Ascending aorta (tissue), 2 donors: ENCODE data around the gene ABCG5. TPM values are rescaled to one million over a fixed set of nuclear protein-coding genes. Genes with fewer than 3 reads are reported as not detected.

Source experiments
- DNase-seq, 2 donors: peaks; one replicate each; pipeline ENCODE4 v3.0.0-alpha.2; 2019; ENCODE audit warnings: low spot score in 2 of 2
- H3K27ac ChIP-seq, 2 donors: fragments of 200-600 bp; sonication (generic); one replicate each; pipeline ENCODE4 v1.5.1; 2016 to 2017; ENCODE audit warnings: mild to moderate bottlenecking in 1 of 2
- H3K27me3 ChIP-seq: fragments of 200-600 bp; sonication (generic); one replicate; pipeline ENCODE4 v1.5.1; 2017
- H3K36me3 ChIP-seq, 2 donors: fragments of 200-600 bp; sonication (generic); one replicate each; pipeline ENCODE4 v1.5.1; 2016
- H3K4me1 ChIP-seq, 2 donors: fragments of 200-600 bp; sonication (generic); one replicate each; pipeline ENCODE4 v1.5.1; 2016 to 2017; ENCODE audit warnings: mild to moderate bottlenecking in 1 of 2
- H3K4me3 ChIP-seq, 2 donors: fragments of 200-600 bp; sonication (generic); one replicate each; pipeline ENCODE4 v1.5.1; 2016 to 2017; ENCODE audit warnings: mild to moderate bottlenecking in 1 of 2
- H3K9me3 ChIP-seq, 2 donors: fragments of 200-600 bp; sonication (generic); one replicate each; pipeline ENCODE4 v1.5.1; 2016
- CTCF ChIP-seq, 3 experiments: fragments of 200-600 bp in 2 of 3; fragments of 450-650 bp in 1 of 3; sonication (generic) in 2 of 3; IDR thresholded peaks; one replicate each; pipeline ENCODE4 v1.5.1; 2016 to 2019; ENCODE audit warnings: antibody characterized with exemption in 3 of 3, mild to moderate bottlenecking in 1 of 3, moderate library complexity in 1 of 3
- intact Hi-C: fragments of 100-400 bp; cut with DNase I; formaldehyde crosslinking; loops from one replicate; pipeline ENCODE4 v1.15.1; 2023
- total RNA-seq: library from RNA; depleted of rRNA; stranded (reverse); fragments of >200 nt; gene quantifications from one replicate; pipeline ENCODE4 v1.1.0, GENCODE V29; 2016

ABCG5 gene
- 4.0 TPM for total RNA-seq

- Histone ChIP-seq H3K27ac (no peak within 1 kb of the TSS), H3K27me3 (no peaks in the 10 kb centered on the region), H3K4me1 (no peaks in the 10 kb centered on the region), H3K36me3 (no peaks in the 10 kb centered on the region), H3K9me3 (no peaks in the 10 kb centered on the region), H3K4me3 (no peak within 1 kb of the TSS)
- intact Hi-C loops = no loop called here
- no peak for TF ChIP-seq CTCF (IDR thresholded peaks at IDR 0.05)
- no peak for DNase-seq
Measured at GRCh38 chr2:43838560-43839267, at the start of gene ABCG5, which contains the start of gene ABCG8. ABCG5 (minus strand) TSS chr2:43838839; CDS start chr2:43838679, 160 bp downstream. ABCG8 (plus strand) TSS chr2:43838971; CDS start chr2:43839054, 83 bp downstream.

- DNase-seq = no peak
- Histone ChIP-seq H3K9me3 (no peaks in the 10 kb centered on the region), H3K4me3 (no peak overlapping the region), H3K36me3 (peaks cover 32 to 43% of the 10 kb centered on the region in 2 donors), H3K4me1 (no peaks in the 10 kb centered on the region), H3K27ac (no peak overlapping the region), H3K27me3 (no peaks in the 10 kb centered on the region)
- intact Hi-C loops = no loop called here
- no peak for TF ChIP-seq CTCF (IDR thresholded peaks at IDR 0.05)
Measured at GRCh38 chr2:43887176-43887575, 48.5 kb upstream of the ABCG5 start.

GRCh38 chr2:43885132-43885632 lies 46.5 kb upstream of the ABCG5 start:
- H3K27ac ChIP-seq = no peak overlapping the region
- no peaks in the 10 kb centered on the region for H3K9me3 ChIP-seq
- H3K4me3 ChIP-seq = no peak overlapping the region
- no peak for DNase-seq
- no peaks in the 10 kb centered on the region for H3K4me1 ChIP-seq
- H3K36me3 ChIP-seq = peaks cover 15 to 24% of the 10 kb centered on the region in 2 donors
- no peaks in the 10 kb centered on the region for H3K27me3 ChIP-seq
- intact Hi-C loops = no loop called here
- TF ChIP-seq CTCF (IDR thresholded peaks at IDR 0.05) = no peak

- intact Hi-C loops = no loop called here
- H3K4me1 ChIP-seq = no peaks in the 10 kb centered on the region
- no peak for DNase-seq
- no peaks in the 10 kb centered on the region for H3K9me3 ChIP-seq
- peaks cover 10 to 24% of the 10 kb centered on the region in 2 donors for H3K36me3 ChIP-seq
- no peak overlapping the region for H3K4me3 ChIP-seq
- no peak for TF ChIP-seq CTCF (IDR thresholded peaks at IDR 0.05)
- no peaks in the 10 kb centered on the region for H3K27me3 ChIP-seq
- H3K27ac ChIP-seq = no peak overlapping the region
Measured at GRCh38 chr2:43884689-43885088, 46.0 kb upstream of the ABCG5 start.

GRCh38 chr2:43882312-43882711 lies 43.7 kb upstream of the ABCG5 start:
- Histone ChIP-seq H3K4me3 (no peak overlapping the region), H3K27me3 (no peaks in the 10 kb centered on the region), H3K9me3 (no peaks in the 10 kb centered on the region), H3K27ac (no peak overlapping the region), H3K36me3 (peaks cover 0 to 3% of the 10 kb centered on the region in 2 donors), H3K4me1 (no peaks in the 10 kb centered on the region)
- no peak for TF ChIP-seq CTCF (IDR thresholded peaks at IDR 0.05)
- no peak for DNase-seq
- intact Hi-C loops = no loop called here
